HG03064 (cell line): ENCODE measurements around the gene COL23A1.

Experiments
- ATAC-seq: cut with Tn5 transposase; IDR thresholded peaks from one replicate; pipeline ENCODE4 v1.9.1; 2021; ENCODE audit warnings: low read depth; ENCODE audit not compliant: unreplicated experiment

Gene COL23A1

GRCh38 chr5:178335302-178336030 lies 254.7 kb downstream of the COL23A1 start:
- no peak for ATAC-seq

GRCh38 chr5:178334861-178335260 lies 255.3 kb downstream of the COL23A1 start:
- ATAC-seq = no peak

- no peak for ATAC-seq
These were observed 256.2 kb downstream of the COL23A1 start for GRCh38 chr5:178333821-178334481.

- ATAC-seq = no peak
These were observed 258.0 kb downstream of the COL23A1 start for GRCh38 chr5:178332210-178332641.

- no peak for ATAC-seq
These were observed 258.6 kb downstream of the COL23A1 start for GRCh38 chr5:178331491-178331996.

- no peak for ATAC-seq
These were observed 259.3 kb downstream of the COL23A1 start for GRCh38 chr5:178330791-178331404.

GRCh38 chr5:178328826-178329730 lies 261.1 kb downstream of the COL23A1 start:
- ATAC-seq = no peak

GRCh38 chr5:178327931-178328711 lies 262.1 kb downstream of the COL23A1 start:
- no peak for ATAC-seq

- ATAC-seq = no peak
These were observed 262.7 kb downstream of the COL23A1 start for GRCh38 chr5:178327446-178327845.

GRCh38 chr5:178326374-178326715 lies 263.8 kb downstream of the COL23A1 start:
- no peak for ATAC-seq

- ATAC-seq = no peak
These were observed 264.4 kb downstream of the COL23A1 start for GRCh38 chr5:178325679-178326373.

GRCh38 chr5:178325311-178325678 lies 264.9 kb downstream of the COL23A1 start:
- ATAC-seq = no peak

- no peak for ATAC-seq
These were observed 265.5 kb downstream of the COL23A1 start for GRCh38 chr5:178324481-178325310.

GRCh38 chr5:178323961-178324360 lies 266.2 kb downstream of the COL23A1 start:
- ATAC-seq = no peak

- ATAC-seq = no peak
These were observed 266.7 kb downstream of the COL23A1 start for GRCh38 chr5:178323541-178323865.

GRCh38 chr5:178322736-178323540 lies 267.3 kb downstream of the COL23A1 start:
- ATAC-seq = no peak

GRCh38 chr5:178320281-178320855 lies 269.8 kb downstream of the COL23A1 start:
- no peak for ATAC-seq
